ENCODE measurements around the gene UNC5CL.

UNC5CL gene

GRCh38 chr6:41062056-41062455 lies 23.0 kb upstream of the UNC5CL start:
- no peak for DNase-seq

- no peak for DNase-seq
Observed at GRCh38 chr6:41061196-41061726, 22.2 kb upstream of the UNC5CL start.

- no peak for DNase-seq
Observed at GRCh38 chr6:41059556-41059955, 20.5 kb upstream of the UNC5CL start.

- DNase-seq, result no peak
Observed at GRCh38 chr6:41058783-41059181, 19.8 kb upstream of the UNC5CL start.

- DNase-seq, result no peak
Observed at GRCh38 chr6:41056768-41057490, 17.9 kb upstream of the UNC5CL start.

GRCh38 chr6:41055149-41055548 lies 16.1 kb upstream of the UNC5CL start:
- no peak for DNase-seq

GRCh38 chr6:41054511-41054910 lies 15.5 kb upstream of the UNC5CL start:
- DNase-seq, result no peak

- DNase-seq, result no peak
Observed at GRCh38 chr6:41053041-41053440, 14.0 kb upstream of the UNC5CL start, which contains the start of gene APOBEC2. Gene APOBEC2 (plus strand): TSS chr6:41053202. CDS start chr6:41053348, 146 bp downstream.

- no peak for DNase-seq
Observed at GRCh38 chr6:41051873-41052272, 12.9 kb upstream of the UNC5CL start.

- DNase-seq, result no peak
Observed at GRCh38 chr6:41050536-41050935, 11.5 kb upstream of the UNC5CL start.

GRCh38 chr6:41049955-41050354 lies 10.9 kb upstream of the UNC5CL start:
- no peak for DNase-seq

- DNase-seq, result no peak
Observed at GRCh38 chr6:41049521-41049920, 10.5 kb upstream of the UNC5CL start.

- DNase-seq, result no peak
Observed at GRCh38 chr6:41047745-41048732, 9.0 kb upstream of the UNC5CL start.

- DNase-seq, result no peak
Observed at GRCh38 chr6:41047306-41047705, 8.3 kb upstream of the UNC5CL start.

GRCh38 chr6:41046084-41046483 lies 7.1 kb upstream of the UNC5CL start:
- DNase-seq, result no peak

- no peak for DNase-seq
Observed at GRCh38 chr6:41045664-41046063, 6.6 kb upstream of the UNC5CL start.

GRCh38 chr6:41043151-41043550 lies 4.1 kb upstream of the UNC5CL start:
- no peak for DNase-seq

- DNase-seq, result no peak
Observed at GRCh38 chr6:41042226-41043055, 3.4 kb upstream of the UNC5CL start, which contains the start of gene TSPO2. Gene TSPO2 (plus strand): TSS chr6:41042467. CDS start chr6:41042986, 519 bp downstream.

GRCh38 chr6:41040940-41041536 lies 2.0 kb upstream of the UNC5CL start:
- no peak for DNase-seq

GRCh38 chr6:41040101-41040939 lies 1.3 kb upstream of the UNC5CL start:
- DNase-seq, result no peak

- no peak for DNase-seq
Observed at GRCh38 chr6:41038205-41038604, 816 bp downstream of the UNC5CL start.
